SH-SY5Y (cell line): ENCODE measurements around the gene ENTREP1.

Experiments used
- GATA2 ChIP-seq: IDR thresholded peaks from 2 replicates; pipeline ENCODE4 v1.6.1; 2011; ENCODE audit warnings: mild to moderate bottlenecking, low read depth, low read length
- GATA3 ChIP-seq: IDR thresholded peaks from 2 replicates; pipeline ENCODE4 v1.6.1; 2011; ENCODE audit warnings: low read depth, mild to moderate bottlenecking, low read length, moderate library complexity

Gene ENTREP1

DNA sequence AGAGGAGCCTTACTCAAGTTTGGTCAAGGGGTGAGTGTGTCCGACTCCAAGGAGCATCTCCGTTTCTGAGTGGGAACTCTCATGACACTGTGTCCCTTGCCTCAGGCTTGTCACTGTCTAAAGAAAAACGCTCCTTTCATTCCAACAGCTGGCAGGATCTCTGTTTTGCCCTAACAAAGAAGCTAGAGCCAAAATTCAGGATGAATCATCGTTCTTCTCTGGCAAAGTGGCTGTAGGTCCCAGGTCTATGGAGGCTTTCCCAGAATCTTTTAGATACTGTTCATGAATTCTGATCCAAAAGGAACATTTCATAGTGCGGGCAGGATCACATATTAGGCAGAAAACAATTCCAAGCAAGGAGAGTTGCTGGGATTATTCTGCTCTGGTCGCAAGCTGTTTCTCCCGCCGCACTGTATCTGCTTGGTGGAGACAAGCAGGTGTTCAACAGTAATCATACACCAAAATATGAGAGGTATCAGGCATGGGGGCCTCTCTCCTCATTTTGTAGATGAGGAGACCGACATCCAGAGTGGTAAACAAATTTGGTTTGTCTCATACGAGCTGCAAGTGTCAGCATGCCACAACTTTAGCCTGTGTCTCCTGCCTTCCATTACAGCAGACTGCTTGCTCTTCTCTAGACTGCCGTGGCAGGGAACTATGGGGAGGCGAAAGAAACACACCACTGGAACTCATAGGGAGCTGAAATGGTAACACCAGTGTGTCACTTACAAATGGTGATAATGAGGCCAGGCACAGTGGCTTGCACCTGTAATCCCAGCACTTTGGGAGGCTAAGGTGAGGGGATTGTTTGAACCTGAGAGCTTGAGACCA lies 72.6 kb downstream of the ENTREP1 start:
- TF ChIP-seq GATA2 (no peak), GATA3 (no peak)

DNA sequence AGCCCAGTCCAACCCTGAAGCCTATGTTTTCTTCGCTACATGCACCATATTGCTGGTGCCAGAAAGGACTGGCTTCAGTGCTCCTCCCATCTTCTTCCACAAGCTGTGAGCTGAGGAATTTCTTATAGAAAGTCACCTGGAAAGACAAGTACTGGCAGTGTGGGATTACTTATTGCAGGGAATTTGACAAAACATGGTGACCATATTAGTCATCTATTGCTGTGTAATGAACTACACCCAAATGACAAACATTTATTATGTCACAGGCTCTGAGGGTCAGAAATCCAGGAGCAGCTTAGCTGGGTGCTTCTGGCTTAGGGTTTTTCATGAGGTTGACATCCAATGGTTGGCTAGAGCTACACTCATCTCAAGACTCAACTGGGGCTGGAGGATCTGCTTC lies 75.5 kb downstream of the ENTREP1 start:
- TF ChIP-seq GATA2: no peak
- no peak for TF ChIP-seq GATA3

DNA sequence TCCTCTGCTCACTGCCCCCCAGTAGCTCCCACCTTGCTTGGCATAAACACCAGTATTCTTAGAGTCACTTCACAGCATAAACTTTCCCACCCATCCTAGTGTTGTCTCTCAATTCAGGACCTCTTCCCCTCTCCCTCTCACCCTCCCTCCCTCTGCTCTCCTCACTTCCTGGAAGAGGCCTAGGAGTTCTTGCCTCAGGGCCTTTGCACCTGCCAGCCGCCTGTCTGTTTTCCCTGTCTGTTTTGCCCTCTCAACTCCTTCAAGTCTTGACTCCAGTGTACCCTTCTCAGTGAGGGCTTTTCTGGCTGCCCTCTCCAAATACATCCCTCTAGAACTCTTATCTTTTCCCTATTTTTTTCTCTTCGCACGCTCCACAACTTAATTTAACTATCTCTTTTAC lies 86.2 kb downstream of the ENTREP1 start:
- TF ChIP-seq GATA3 (no peak), GATA2 (no peak)

DNA sequence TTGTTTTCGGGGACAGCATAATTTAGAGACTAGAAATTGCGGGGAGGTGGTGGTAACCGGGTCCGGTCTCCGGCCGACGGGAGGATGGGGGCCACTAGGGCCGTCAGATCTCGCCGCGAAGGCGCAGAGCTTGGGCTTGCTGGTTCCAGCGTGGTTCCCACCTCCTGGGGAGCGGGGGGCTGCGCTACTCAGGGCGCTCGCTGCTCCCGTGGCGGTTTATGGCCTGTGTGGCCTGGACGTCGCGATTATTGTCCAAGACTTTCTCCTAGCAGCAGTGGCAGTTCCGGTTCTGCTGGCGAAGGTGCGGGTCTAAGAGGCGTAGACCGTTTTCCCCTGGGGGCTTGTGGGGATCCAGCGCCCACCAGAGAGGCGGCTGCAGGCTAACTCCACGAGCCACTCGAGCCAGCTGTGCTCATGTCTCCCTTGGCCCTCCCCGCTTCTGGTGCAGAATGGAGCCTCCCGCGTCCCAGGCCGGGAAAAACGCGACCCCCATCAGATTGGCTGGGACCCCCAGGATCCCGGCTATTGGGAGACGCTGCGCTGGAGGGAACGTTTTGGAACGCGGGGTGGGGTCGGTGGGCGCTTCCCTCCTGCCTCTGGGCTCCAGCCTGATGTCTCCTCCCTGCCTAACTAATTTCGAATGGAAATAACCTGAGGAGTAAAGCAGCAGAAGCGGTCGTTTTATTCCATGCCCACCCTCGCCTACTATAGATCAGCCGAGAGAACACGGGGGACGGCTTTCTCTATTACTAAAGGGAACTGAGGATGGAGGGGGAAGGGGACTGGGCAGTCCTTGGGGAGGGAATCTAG lies 87.1 kb downstream of the ENTREP1 start:
- TF ChIP-seq GATA2 (no peak), GATA3 (no peak)

DNA sequence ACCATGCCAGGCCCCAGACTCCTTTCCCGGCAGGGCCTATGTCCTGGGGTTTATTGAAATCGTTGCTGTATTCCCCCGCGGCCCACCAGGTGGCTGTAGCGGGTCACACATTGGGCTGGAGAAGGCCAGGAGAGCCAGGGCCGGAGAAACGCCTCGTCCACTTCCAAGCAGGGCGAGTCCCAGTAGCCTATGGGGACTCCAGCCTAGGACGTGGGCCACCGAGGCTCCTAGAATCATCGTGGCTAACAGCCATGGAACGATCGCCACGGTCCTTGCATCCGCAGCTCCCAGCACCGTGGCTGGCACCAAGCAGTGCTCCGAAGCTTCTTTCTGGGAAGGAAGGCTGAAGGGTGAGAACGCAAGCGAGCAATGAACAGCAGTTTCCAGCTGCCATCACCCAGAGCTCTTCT lies 87.7 kb downstream of the ENTREP1 start:
- TF ChIP-seq GATA2 (no peak), GATA3 (no peak)

DNA sequence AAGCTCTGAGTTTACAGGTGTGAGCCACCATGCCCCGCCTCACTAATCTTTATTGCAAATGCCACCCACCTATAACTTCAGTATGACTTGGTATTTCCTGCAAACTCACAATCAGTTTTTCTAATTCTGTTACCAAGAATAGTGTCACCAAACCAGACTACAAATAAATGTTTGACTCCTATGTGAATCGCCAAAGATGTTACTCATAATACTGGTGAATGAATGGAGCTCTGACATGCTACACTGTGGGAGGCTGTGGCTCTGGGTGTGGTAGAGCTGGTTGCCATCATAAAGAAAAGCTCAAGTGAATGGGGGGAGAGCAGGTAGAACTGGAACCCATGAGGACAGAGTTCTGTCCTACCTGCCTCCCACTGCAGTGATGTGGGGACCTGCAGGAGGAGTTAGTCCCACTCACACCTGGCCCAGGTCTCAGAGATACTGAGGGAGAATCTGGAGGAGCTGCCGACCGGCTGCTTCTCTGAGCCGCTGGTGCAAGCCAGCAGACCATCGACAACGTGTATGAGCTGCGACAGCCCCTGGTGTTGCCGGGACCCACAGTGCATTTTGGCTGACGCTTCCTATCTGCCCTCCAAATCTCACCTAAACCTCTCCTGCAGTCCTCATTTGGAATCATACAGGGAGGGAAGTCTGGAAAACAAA lies 95.7 kb downstream of the ENTREP1 start:
- TF ChIP-seq GATA2: no peak
- TF ChIP-seq GATA3: no peak

DNA sequence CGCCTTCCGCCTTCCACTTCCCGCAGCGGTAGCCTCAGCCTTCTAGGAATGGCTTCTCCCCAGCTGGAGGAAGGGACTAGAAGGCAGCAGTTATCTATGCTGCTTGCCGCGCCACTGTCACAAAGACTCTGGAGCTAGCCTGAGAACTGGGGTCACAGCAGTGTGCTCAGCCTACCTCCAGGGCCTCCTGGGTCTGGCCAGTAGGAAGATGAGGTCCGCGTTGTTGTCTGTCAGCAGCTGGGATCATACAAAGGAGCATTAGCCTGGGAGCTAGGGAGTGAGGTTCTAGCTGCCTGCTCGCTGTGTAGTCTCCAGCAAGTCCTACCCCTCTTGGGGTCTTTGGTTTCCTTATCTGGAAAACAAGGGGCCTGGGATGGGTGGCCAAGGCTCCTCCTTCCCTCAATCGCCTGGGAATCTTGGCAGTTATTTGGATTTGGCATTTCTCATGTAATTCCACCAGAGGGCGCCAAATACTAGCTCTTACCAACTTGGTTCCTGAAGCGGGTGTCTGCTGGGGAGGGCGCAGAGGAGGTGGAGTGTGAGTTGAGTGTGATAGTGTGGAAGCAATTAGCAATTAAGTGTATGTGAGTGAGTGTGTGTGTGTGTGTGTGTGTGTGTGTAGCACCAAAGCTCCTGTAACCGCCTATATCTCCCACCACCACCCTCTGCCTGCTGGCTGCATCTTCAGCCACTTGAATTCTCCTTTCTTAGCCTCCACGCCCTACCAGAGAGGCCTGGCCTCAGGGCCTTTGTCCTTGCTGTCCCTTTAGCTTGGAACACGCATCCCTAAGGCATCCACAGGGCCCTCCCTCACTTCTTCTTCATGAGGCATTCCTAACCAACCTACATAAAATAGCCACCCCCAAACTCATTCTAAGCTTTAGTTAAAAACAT lies 97.1 kb downstream of the ENTREP1 start:
- TF ChIP-seq GATA3 (no peak), GATA2 (no peak)

DNA sequence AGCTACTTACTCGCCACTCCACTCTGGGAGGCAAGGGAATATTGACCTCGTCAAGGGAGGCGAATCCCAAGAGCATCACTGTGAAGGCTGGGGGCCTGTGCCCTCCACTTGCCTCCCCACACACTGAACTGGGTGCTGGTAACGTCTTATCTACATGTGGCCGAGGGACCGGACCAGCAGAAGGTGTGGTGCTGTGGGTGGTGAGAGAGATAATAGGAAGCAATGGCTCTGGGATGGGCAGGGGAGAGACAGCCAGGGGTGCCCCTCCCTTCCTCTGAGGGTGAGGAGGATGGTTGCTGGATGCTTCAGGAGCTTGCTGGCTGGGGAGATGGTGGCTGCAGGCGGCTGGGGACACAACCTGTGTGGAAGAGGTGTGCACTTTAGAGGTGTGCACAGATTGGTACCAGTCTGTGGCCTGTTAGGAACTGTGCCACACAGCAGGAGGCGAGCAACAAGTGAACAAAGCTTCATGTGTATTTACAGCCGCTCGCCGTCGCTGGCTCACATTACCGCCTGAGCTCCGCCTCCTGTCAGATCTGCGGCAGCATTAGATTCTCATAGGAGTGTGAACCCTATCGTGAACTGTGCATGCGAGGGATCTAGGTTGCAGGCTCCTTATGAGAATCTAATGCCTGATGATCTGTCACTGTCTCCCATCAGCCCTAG lies 100.3 kb downstream of the ENTREP1 start:
- TF ChIP-seq GATA2: no peak
- no peak for TF ChIP-seq GATA3

DNA sequence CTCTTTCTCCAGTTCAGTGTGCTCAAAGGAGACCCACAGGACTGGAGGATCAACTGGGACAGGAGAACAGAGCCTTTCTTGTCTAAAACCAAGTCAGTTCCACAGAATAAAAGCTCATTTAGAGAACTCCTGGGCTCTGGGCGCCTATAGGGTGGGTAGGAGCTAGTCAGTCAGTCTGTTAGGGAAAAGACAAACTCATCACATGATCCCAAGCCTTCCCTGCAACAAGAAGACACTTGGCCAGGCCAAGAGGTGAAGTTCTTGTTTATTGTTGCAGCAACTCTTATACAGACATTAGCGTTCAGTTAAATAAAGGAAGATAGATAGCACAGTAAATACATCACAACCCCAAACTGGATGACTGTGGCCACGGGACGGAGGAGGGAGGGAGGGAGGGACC lies 102.3 kb downstream of the ENTREP1 start:
- TF ChIP-seq GATA2: no peak
- no peak for TF ChIP-seq GATA3

DNA sequence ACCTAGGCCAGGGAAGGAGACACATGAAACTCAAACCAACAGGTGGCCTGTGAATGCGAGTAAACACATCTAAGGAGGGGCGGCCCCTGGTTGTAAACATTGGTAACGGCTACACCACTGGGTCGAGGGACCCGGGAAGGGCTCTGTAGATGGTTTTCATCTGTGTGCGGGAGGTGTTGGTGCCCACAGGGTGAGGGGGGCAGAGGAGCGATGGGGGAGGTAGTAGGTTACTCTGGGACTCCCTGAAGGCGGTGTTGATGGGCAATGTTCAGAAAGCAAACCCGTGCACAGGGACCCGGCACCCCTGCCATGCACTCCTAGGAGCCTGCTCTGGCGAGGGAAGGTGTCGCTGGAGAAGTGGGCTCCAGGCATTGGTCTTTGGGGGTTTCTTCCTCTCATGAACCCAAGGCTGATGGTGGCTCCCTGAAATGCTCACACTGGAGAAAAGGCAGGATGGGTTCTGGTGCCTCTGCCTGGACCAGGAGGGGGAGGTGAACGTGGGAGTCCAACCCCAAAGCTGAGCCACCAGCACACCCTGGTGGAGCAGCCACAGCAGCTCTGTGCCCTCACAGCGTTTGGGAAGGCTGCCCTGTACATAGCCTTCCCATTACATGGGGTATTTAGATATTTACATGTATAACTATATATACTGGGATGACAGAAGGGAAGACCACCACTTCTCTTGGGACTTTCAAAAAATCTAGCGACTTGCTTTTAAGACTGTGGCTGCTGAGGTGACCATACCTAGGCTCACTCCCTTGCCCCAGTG lies 103.2 kb downstream of the ENTREP1 start:
- TF ChIP-seq GATA3: no peak
- TF ChIP-seq GATA2: no peak

DNA sequence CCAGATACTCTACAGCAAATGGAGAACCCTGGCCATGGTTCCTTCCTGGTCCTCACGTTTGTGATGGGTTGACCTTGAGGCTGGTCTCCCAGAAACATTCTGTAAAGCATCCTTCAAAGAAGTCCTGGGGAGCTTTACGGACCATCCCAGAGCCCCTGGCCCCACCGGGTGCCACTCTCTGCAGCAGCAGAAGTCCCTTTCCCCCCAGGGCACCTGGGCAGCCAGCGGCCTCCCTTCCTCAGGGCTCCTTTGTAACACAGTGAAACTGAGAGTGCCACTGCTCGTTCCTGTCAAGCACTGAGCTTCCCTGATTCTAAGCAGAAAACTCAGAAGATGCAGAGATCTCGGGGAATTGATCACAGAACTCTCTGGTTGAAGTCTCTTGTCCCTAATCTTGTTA lies 104.3 kb downstream of the ENTREP1 start:
- no peak for TF ChIP-seq GATA3
- TF ChIP-seq GATA2: no peak

DNA sequence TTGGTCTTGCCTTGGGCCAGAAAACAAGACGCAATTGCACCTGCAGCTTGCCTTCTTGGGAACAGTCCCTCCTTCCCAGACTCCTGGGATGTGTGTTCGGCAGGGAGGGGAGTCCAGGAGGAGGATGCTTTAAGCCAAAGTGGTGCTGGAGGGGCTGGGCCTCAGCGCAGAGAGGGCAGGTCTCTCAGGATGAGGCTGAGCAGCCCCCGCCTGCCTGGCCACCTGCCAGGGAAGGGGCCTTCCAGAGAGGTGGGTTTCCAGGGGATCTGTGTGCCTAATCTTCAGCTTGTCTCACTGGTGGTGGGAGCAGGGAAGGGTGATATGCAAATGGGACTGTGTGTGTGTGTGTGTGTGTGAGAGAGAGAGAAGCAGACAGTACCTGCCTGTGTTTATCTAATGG lies 105.2 kb downstream of the ENTREP1 start:
- no peak for TF ChIP-seq GATA2
- TF ChIP-seq GATA3: no peak

DNA sequence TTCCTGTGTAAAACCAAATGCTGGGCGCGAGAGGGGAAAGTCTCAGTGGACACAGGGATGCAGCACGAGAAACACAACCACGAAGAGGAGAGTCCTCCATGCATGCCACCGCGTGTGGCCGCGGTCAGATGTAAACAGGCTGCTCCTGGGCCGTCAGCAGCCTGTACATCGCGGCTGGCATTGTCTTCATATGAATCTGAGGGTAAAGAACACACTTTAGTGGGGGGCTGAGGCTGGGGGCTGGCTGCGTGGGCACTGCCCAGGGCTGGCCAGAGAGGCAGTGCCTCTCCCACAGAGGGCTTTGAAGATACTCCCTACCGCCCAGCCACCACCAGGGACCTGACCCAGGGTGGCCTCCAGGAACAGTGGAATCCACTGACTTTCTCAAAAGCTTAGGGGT lies 106.2 kb downstream of the ENTREP1 start:
- TF ChIP-seq GATA3 (no peak), GATA2 (no peak)
